ENCODE data around the gene FSD1L.
A peak's percentile ranks its signal among the peaks of the same experiment; 100 is the strongest.

Gene FSD1L

GRCh38 chr9:105447814-105448812, at the start of gene FSD1L:
TSS of gene FSD1L (plus strand) at chr9:105448034. CDS start at chr9:105448221, 187 bp downstream.
- Histone ChIP-seq H3K4me2 (ENCODE audit: low read depth, low read length) (peak within 1 kb of the TSS; percentile 94), H3K27ac (ENCODE audit: low read length) (no peak within 1 kb of the TSS), H4K20me1 (ENCODE audit: insufficient read depth, low read length) (no peaks in the 10 kb centered on the region), H3K79me2 (ENCODE audit: low read length) (no peaks in the 10 kb centered on the region), H3K9me2 (replicated peaks; ENCODE audit: insufficient read depth, low read length) (no peaks in the 10 kb centered on the region), H3F3A (ENCODE audit: insufficient read depth, low read length) (no peaks in the 10 kb centered on the region), H3K4me3 (ENCODE audit: low read length) (peak within 1 kb of the TSS; percentile 84), H3K4me1 (ENCODE audit: low read length) (no peaks in the 10 kb centered on the region), H3K9ac (ENCODE audit: low read length) (peak within 1 kb of the TSS; percentile 51), H2AFZ (ENCODE audit: low read length) (peak within 1 kb of the TSS; percentile 99), H3K27me3 (replicated peaks; ENCODE audit: insufficient read depth, low read length) (no peaks in the 10 kb centered on the region), H3K9me3 (replicated peaks; ENCODE audit: insufficient read depth, low read length) (no peaks in the 10 kb centered on the region), H3K36me3 (replicated peaks; ENCODE audit: insufficient read depth, low read length) (no peaks in the 10 kb centered on the region)
- TF ChIP-seq CTCF (IDR thresholded peaks at IDR 0.05; ENCODE audit: low read length): peak; percentile 44
- TF ChIP-seq EZH2 (optimal IDR thresholded peaks at IDR 0.05; ENCODE audit: low read depth, low read length): no peak
- DNase-seq: peak; percentile 87

- Histone ChIP-seq H3K9me2 (replicated peaks; ENCODE audit: insufficient read depth, low read length) (no peaks in the 10 kb centered on the region), H3K9ac (ENCODE audit: low read length) (no peak overlapping the region), H3K9me3 (replicated peaks; ENCODE audit: insufficient read depth, low read length) (no peaks in the 10 kb centered on the region), H3K27ac (ENCODE audit: low read length) (no peak overlapping the region), H3K4me3 (ENCODE audit: low read length) (no peak overlapping the region), H2AFZ (ENCODE audit: low read length) (no peak overlapping the region), H4K20me1 (ENCODE audit: insufficient read depth, low read length) (no peaks in the 10 kb centered on the region), H3F3A (ENCODE audit: insufficient read depth, low read length) (no peaks in the 10 kb centered on the region), H3K36me3 (replicated peaks; ENCODE audit: insufficient read depth, low read length) (no peaks in the 10 kb centered on the region), H3K27me3 (replicated peaks; ENCODE audit: insufficient read depth, low read length) (no peaks in the 10 kb centered on the region), H3K4me2 (ENCODE audit: low read depth, low read length) (no peak overlapping the region), H3K4me1 (ENCODE audit: low read length) (no peaks in the 10 kb centered on the region), H3K79me2 (ENCODE audit: low read length) (no peaks in the 10 kb centered on the region)
- DNase-seq: no peak
- TF ChIP-seq EZH2 (optimal IDR thresholded peaks at IDR 0.05; ENCODE audit: low read depth, low read length): no peak
- TF ChIP-seq CTCF (IDR thresholded peaks at IDR 0.05; ENCODE audit: low read length): no peak
- no peak for TF ChIP-seq EZH2phosphoT487 (IDR thresholded peaks at IDR 0.05; ENCODE audit: low read length)
Observed at GRCh38 chr9:105399117-105399516, 48.7 kb upstream of the FSD1L start.

- H3K9me2 ChIP-seq (replicated peaks; ENCODE audit: insufficient read depth, low read length): no peaks in the 10 kb centered on the region
- H4K20me1 ChIP-seq (ENCODE audit: insufficient read depth, low read length): no peaks in the 10 kb centered on the region
- no peak for TF ChIP-seq EZH2phosphoT487 (IDR thresholded peaks at IDR 0.05; ENCODE audit: low read length)
- no peak for TF ChIP-seq EZH2 (optimal IDR thresholded peaks at IDR 0.05; ENCODE audit: low read depth, low read length)
- no peak for TF ChIP-seq CTCF (IDR thresholded peaks at IDR 0.05; ENCODE audit: low read length)
- no peaks in the 10 kb centered on the region for H3K9me3 ChIP-seq (replicated peaks; ENCODE audit: insufficient read depth, low read length)
- no peaks in the 10 kb centered on the region for H3K36me3 ChIP-seq (replicated peaks; ENCODE audit: insufficient read depth, low read length)
- no peak overlapping the region for H2AFZ ChIP-seq (ENCODE audit: low read length)
- H3K9ac ChIP-seq (ENCODE audit: low read length): no peak overlapping the region
- no peak overlapping the region for H3K27ac ChIP-seq (ENCODE audit: low read length)
- H3F3A ChIP-seq (ENCODE audit: insufficient read depth, low read length): no peaks in the 10 kb centered on the region
- no peak for DNase-seq
- H3K27me3 ChIP-seq (replicated peaks; ENCODE audit: insufficient read depth, low read length): no peaks in the 10 kb centered on the region
- no peak overlapping the region for H3K4me2 ChIP-seq (ENCODE audit: low read depth, low read length)
- H3K79me2 ChIP-seq (ENCODE audit: low read length): no peaks in the 10 kb centered on the region
- no peaks in the 10 kb centered on the region for H3K4me1 ChIP-seq (ENCODE audit: low read length)
- H3K4me3 ChIP-seq (ENCODE audit: low read length): no peak overlapping the region
Observed at GRCh38 chr9:105401651-105402050, 46.2 kb upstream of the FSD1L start.
